Smooth muscle cell (in vitro differentiated cells): ENCODE measurements around the gene PRPF31. TPM values are rescaled to one million over a fixed set of nuclear protein-coding genes. Genes with fewer than 3 reads are reported as not detected.
A peak's percentile ranks its signal among the peaks of the same experiment; 100 is the strongest.
"Not testable (repeated sequence)": the region's sequence is repeated elsewhere in the genome, so short reads cannot be mapped to it uniquely, and the experiment has no call there.

Experiments
- DNase-seq: peaks from one replicate; lab custom pipeline; 2025; ENCODE audit not compliant: unreplicated experiment; lab: John Stamatoyannopoulos, UW
- H2AFZ ChIP-seq: fragments of 200-600 bp; sonication (generic); 2 replicates; pipeline ENCODE4 v1.6.0; 2016; ENCODE audit warnings: antibody characterized with exemption, low read depth, mild to moderate bottlenecking
- H3F3A ChIP-seq: fragments of 200-600 bp; sonication (generic); 2 replicates; pipeline ENCODE4 v1.6.0; 2017; ENCODE audit warnings: antibody characterized with exemption, low read depth
- H3K27ac ChIP-seq: fragments of 200-600 bp; sonication (generic); 2 replicates; pipeline ENCODE4 v1.5.1; 2016; ENCODE audit warnings: low read depth, mild to moderate bottlenecking
- H3K27me3 ChIP-seq: fragments of 200-600 bp; sonication (generic); 2 replicates; pipeline ENCODE4 v1.6.1; 2016; ENCODE audit warnings: low read depth, mild to moderate bottlenecking
- H3K36me3 ChIP-seq: fragments of 200-600 bp; sonication (generic); 2 replicates; pipeline ENCODE4 v1.5.1; 2016; ENCODE audit warnings: low read depth
- H3K4me1 ChIP-seq: fragments of 200-600 bp; sonication (generic); 2 replicates; pipeline ENCODE4 v1.5.1; 2016; ENCODE audit warnings: low read depth
- H3K4me2 ChIP-seq: fragments of 200-600 bp; sonication (generic); 2 replicates; pipeline ENCODE4 v1.6.0; 2016; ENCODE audit warnings: mild to moderate bottlenecking
- H3K4me3 ChIP-seq: fragments of 200-600 bp; sonication (generic); 2 replicates; pipeline ENCODE4 v1.5.1; 2016; ENCODE audit warnings: mild to moderate bottlenecking
- H3K79me2 ChIP-seq: fragments of 200-600 bp; sonication (generic); 2 replicates; pipeline ENCODE4 v1.6.0; 2016; ENCODE audit warnings: low read depth, mild to moderate bottlenecking
- H3K9ac ChIP-seq: fragments of 200-600 bp; sonication (generic); 2 replicates; pipeline ENCODE4 v1.6.0; 2016; ENCODE audit warnings: low read depth
- H3K9me3 ChIP-seq: fragments of 200-600 bp; sonication (generic); replicated peaks from 2 replicates; pipeline ENCODE4 v1.5.1; 2016; ENCODE audit warnings: low read depth
- H4K20me1 ChIP-seq: fragments of 200-600 bp; sonication (generic); 2 replicates; pipeline ENCODE4 v1.6.0; 2016; ENCODE audit warnings: low read depth
- WGBS: methylation state at CpG from one replicate; pipeline ENCODE4 v1.1.7; 2016; ENCODE audit warnings: low lambda C conversion rate; 5-methylcytosine and 5-hydroxymethylcytosine counted together
- polyA plus RNA-seq: library from polyadenylated mRNA; unstranded; fragments of >200 nt; fragmentation: Nextera tagmentation; extraction: Ambion mirVana; gene quantifications from 2 replicates; pipeline ENCODE4 v1.2.1, GENCODE V29; 2016
- total RNA-seq: library from RNA; depleted of rRNA; stranded (reverse); fragments of >200 nt; gene quantifications from 2 replicates; pipeline ENCODE4 v1.2.3, GENCODE V29; 2014
- TF ChIP-seq, protein P1 (sequence below): fragments of 200-600 bp; sonication (generic); IDR thresholded peaks from 2 replicates; pipeline ENCODE4 v1.5.1; 2017; ENCODE audit warnings: borderline replicate concordance, mild to moderate bottlenecking, antibody characterized with exemption; ENCODE audit not compliant: insufficient read depth, poor library complexity, severe bottlenecking

Gene PRPF31
- total and polyA plus RNA-seq, 2 experiments from 2014 or later = 42.8 to 81.2 TPM

DNA sequence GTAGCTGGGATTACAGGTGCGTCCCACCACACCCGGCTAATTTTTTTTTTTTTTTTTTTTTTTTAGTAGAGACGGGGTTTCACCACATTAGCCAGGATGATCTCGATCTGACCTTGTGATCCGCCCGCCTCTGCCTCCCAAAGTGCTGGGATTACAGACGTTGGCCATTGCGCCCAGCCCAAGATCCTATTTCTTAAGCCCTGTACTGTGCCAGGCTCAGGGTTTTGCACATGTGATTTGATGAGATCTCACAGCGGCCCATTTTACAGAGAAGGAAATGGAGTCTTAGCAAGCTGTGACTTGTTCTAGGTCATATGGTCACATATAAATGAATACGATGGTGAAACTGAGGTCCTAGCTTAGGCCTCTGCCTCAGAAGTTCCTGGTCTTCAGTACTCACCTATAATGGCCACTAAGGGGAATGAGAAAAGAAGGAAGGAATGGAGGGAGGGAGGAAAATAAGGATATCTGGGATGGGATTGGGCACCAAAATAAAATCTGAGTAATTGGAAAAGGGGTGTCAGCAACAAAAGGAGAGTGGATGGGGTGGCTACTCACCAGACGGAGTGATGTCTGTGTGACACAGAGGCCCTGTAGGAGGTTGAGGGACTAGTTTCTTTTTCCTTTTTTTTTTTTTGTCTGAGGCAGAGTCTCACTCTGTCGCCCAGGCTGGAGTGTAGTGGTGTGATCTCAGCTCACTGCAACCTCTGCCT lies 16.2 kb upstream of the PRPF31 start:
- WGBS = 92% methylated on average over 12 of the region's 12 CpGs
- TF ChIP-seq, protein P1, sequence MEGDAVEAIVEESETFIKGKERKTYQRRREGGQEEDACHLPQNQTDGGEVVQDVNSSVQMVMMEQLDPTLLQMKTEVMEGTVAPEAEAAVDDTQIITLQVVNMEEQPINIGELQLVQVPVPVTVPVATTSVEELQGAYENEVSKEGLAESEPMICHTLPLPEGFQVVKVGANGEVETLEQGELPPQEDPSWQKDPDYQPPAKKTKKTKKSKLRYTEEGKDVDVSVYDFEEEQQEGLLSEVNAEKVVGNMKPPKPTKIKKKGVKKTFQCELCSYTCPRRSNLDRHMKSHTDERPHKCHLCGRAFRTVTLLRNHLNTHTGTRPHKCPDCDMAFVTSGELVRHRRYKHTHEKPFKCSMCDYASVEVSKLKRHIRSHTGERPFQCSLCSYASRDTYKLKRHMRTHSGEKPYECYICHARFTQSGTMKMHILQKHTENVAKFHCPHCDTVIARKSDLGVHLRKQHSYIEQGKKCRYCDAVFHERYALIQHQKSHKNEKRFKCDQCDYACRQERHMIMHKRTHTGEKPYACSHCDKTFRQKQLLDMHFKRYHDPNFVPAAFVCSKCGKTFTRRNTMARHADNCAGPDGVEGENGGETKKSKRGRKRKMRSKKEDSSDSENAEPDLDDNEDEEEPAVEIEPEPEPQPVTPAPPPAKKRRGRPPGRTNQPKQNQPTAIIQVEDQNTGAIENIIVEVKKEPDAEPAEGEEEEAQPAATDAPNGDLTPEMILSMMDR = no peak

DNA sequence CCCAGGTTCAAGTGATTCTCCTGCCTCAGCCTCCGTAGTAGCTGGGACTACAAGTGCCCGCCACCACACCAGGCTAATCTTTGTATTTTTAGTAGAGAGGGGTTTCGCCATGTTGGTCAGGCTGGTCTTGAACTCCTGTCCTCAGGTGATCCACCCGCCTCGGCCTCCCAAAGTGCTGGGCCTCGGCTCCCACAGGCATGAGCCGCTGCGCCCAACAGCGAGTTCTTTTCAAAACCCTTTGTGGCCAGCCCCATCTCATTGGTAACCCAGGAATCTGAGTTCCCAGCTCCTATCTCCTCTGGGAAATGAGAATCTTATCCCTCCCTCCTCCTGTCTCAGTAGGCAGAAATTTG lies 15.7 kb upstream of the PRPF31 start:
- WGBS = 81% methylated on average over 9 of the region's 9 CpGs
- DNase-seq, H3K27me3 ChIP-seq, H3K4me2 ChIP-seq, H3K9me3 ChIP-seq, H3K9ac ChIP-seq, H3K4me3 ChIP-seq, H4K20me1 ChIP-seq, H3K4me1 ChIP-seq, H2AFZ ChIP-seq, H3F3A ChIP-seq, H3K27ac ChIP-seq, H3K36me3 ChIP-seq: not testable (repeated sequence)
- H3K79me2 ChIP-seq = peaks cover 19% of the 10 kb centered on the region

More for the DNA sequence above, 16.2 kb upstream of the PRPF31 start:
- H3K4me1 ChIP-seq = no peaks in the 10 kb centered on the region
- H3K9ac ChIP-seq = no peak overlapping the region
- no peaks in the 10 kb centered on the region for H3K9me3 ChIP-seq
- no peak overlapping the region for H2AFZ ChIP-seq
- peaks cover 16% of the 10 kb centered on the region for H3K79me2 ChIP-seq
- no peaks in the 10 kb centered on the region for H3K36me3 ChIP-seq
- H3K4me2 ChIP-seq = no peak overlapping the region
- no peak for DNase-seq
- H3F3A ChIP-seq = no peaks in the 10 kb centered on the region
- peaks cover 3% of the 10 kb centered on the region for H3K27me3 ChIP-seq
- H3K4me3 ChIP-seq = no peak overlapping the region
- H4K20me1 ChIP-seq = no peaks in the 10 kb centered on the region
- H3K27ac ChIP-seq = no peak overlapping the region

DNA sequence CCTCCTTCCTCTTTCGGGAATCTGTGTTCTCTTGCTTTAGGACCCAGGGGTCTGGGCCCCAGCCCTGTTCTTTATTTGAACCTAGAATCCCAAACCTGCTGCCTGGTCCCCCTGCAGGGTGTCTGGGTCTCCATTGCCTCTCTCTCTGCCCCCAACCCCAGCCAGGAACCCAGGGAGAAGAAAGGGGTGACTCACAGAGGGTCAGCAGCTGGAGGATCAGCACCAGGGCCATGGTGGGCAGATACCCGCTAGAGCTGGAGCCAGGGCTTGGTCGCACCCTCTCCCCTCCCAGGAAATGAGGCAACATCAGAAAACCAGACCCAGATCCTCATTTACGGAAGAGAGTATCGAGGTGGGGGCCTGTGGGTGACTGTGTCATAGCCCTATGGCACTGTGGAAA lies 15.0 kb upstream of the PRPF31 start, which contains the start of gene OSCAR:
TSS of gene OSCAR (minus strand) at position 243 of the 400 bp plus-strand sequence. CDS start at position 232, 11 bp downstream.
- TF ChIP-seq, protein P1 = no peak
- H3K4me3 ChIP-seq = no peak within 1 kb of the TSS
- H3K9me3 ChIP-seq = no peaks in the 10 kb centered on the region
- H3K4me2 ChIP-seq = no peak within 1 kb of the TSS
- H3K36me3 ChIP-seq = no peaks in the 10 kb centered on the region
- H4K20me1 ChIP-seq = no peaks in the 10 kb centered on the region
- H3K4me1 ChIP-seq = no peaks in the 10 kb centered on the region
- no peak for DNase-seq
- H3K9ac ChIP-seq = no peak within 1 kb of the TSS
- no peak within 1 kb of the TSS for H2AFZ ChIP-seq
- 67% methylated on average over 5 of the region's 5 CpGs for WGBS
- H3K27me3 ChIP-seq = peaks cover 2% of the 10 kb centered on the region
- no peaks in the 10 kb centered on the region for H3F3A ChIP-seq
- no peak within 1 kb of the TSS for H3K27ac ChIP-seq
- H3K79me2 ChIP-seq = peaks cover 19% of the 10 kb centered on the region

DNA sequence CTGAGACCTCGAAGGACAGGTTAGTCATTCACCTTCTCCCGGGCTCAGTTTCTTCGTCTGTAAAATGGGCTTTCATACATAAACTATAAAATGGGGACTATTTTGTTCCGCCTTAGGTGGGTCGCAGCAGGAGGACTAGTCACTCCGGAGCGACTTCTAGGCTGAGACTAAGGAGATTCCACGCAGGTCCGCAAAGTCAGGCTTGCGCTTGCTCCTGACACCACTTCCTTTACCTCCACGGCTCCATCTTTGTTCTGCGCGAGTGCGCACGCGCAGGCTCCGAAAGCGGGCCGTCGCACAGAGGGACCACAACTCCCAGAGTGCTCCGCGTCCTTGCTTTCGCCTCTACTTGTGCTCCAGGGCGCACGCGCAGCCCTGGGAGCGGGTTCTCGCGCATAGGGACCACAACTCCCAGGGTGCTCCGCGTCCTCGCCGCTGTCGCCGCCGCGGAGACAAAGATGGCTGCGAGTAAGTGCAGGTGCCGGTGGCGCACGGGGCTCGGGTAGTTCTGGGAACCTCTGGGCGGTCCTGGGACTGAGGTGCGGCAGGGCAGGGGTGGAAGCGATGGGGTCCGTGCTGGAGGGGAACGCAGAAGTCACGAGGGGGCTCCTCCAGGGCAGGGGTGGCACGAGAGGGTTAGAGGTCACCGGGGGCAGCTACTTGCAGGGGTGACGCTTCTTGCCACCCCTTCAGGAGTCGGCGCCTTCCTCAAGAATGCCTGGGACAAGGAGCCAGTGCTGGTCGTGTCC lies 13.0 kb upstream of the PRPF31 start, which contains the start of gene NDUFA3:
TSS of gene NDUFA3 (plus strand) at position 435 of the 749 bp plus-strand sequence. CDS start at position 459, 24 bp downstream.
- peak; percentile 83 for DNase-seq
- H3K9ac ChIP-seq = peak within 1 kb of the TSS; percentile 52
- no peaks in the 10 kb centered on the region for H3K27me3 ChIP-seq
- no peak within 1 kb of the TSS for H3K27ac ChIP-seq
- peaks cover 19% of the 10 kb centered on the region for H3K79me2 ChIP-seq
- no peaks in the 10 kb centered on the region for H3K4me1 ChIP-seq
- no peaks in the 10 kb centered on the region for H3F3A ChIP-seq
- H3K4me3 ChIP-seq = peak within 1 kb of the TSS; percentile 84
- 5% methylated on average over 47 of the region's 54 CpGs for WGBS
- no peaks in the 10 kb centered on the region for H3K9me3 ChIP-seq
- peak within 1 kb of the TSS; percentile 100 for H3K4me2 ChIP-seq
- TF ChIP-seq, protein P1 = no peak
- H4K20me1 ChIP-seq = no peaks in the 10 kb centered on the region
- peak within 1 kb of the TSS; percentile 75 for H2AFZ ChIP-seq
- H3K36me3 ChIP-seq = no peaks in the 10 kb centered on the region
